HG03175 (cell line): ENCODE measurements around the gene TBRG4.
"Not testable (repeated sequence)": the region's sequence is repeated elsewhere in the genome, so short reads cannot be mapped to it uniquely, and the experiment has no call there.

Experiments
- ATAC-seq: cut with Tn5 transposase; IDR thresholded peaks from one replicate; pipeline ENCODE4 v1.9.1; 2021; ENCODE audit warnings: mild to moderate bottlenecking, moderate library complexity; ENCODE audit not compliant: unreplicated experiment

The TBRG4 gene

DNA sequence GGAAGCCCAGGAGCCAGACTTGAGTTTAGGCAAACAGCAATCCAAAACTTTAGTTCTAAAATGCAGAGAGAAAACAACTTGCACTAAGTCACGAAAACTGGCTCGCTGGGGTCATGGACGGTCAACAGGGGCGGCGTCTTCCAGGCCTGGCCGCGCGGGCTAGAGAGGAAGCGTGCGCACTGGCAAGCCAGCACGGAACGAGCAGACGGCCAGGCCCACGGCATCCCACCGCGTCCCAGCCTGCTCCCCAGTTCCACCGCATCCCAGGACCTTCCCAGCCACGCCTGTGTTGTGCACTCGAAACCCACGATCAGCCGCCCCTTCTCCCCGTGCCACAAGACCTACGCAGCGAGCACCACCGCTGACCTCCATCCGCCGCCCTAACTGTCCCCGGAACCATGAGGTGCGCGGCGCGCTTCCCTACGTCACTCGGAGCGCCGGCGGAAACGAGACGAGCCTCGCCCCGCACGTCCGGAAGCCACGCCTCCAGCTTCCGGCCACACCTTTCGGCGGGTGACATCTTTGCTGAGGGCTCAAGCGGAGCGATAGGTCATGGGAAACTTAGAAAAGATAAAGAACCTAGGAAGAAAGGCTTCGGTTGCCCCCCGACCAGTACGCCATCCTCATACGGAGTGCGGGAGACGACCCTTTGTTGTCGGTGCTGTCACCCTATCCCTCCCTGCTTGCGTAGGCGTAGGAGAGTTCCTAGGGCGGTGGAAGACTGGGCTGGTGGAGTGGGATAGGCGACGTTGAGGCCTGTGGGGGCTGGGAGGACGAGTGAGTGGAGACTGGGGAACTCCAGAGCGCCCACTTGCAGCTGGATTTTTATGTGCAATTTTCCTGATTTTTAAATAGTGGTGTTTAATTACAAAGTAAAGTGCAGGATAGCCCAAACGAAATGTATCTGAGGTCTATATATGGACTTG is at the start of gene TBRG4:
TSS of gene TBRG4 (minus strand) at position 400 of the 926 bp plus-strand sequence. CDS start 2,460 bp downstream, outside the sequence.
- peak; percentile 97 for ATAC-seq

DNA sequence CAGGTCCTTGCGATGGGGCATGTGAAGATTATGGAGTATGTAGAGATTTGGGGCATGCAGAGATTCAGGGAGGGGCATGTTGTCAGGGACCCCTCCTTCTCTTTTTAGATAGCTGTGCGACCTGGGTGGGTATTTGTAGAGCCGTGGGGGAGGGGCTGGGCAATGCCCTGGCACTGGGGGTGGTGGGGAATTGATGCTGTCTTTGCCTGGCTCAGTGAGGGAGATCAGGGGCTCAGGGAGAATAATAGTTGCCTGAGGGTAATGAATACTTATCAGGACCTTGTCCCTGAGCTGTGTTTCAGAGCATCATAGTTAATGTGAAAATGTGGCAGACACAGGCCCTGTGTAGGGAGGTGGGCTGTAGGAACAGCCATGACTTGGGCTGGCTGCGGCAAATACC is 49.6 kb upstream of the TBRG4 start:
- ATAC-seq = no peak

DNA sequence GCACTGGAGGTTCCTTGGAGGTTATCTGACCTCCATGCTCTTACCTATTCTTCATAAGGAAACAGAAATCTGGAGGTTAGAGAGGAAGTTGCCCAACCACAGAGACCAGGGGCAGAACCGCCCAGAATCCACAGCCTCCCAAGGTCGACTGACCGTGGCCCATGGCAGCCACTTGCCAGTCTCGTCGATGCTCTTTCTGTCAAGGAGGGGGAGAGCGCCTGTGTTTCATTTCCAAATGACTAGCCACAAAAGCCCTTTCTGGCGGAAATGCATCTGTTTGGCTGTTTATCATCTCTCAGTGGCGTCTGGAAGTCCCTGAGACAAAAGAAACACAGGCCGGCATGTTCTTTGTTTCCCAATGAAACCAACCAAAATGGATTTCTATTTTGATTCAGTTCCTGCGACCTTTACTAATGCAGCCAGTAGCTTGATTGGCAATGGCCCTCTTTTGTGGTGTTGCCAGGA is 49.0 kb upstream of the TBRG4 start:
- ATAC-seq = no peak

DNA sequence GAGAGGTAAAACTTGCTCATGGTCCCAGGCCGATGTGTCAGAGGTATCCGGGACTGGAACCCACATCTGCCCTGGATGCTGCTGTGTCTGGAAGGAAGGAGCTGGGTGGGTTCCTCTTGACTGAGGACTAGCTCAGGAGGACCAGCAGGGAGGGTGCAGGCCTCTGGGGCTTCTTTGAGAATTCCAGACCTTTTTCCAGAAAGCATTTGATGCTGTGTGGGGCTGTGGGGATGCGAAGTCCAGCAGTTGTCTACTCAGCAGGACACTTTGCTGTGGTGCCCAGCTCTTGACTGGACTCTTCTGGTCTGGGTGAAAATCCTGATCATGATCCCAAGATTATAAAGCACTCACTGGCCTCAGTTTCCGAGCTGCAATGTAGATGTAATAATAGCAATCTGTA is 47.8 kb upstream of the TBRG4 start:
- ATAC-seq = no peak

DNA sequence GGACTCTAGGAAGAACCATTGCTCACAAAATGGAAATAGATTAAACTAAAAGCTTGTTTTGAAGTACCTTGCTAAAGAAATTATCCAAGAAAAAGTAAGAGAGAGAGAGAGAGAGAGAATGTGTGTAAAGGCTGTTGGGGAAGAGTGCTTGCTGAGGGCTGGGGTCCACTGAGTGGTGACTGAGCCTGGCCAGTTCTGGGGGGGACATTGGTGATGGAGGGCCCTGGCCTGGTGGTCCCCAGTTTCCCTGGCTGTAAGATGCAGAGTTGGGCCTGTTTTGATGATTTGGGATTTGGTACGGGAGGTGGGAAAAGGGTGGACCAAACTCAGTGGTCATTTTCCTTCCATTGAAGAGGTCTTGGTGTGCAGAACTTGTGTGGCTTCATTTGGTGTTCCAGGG is 47.0 kb upstream of the TBRG4 start:
- ATAC-seq = no peak

DNA sequence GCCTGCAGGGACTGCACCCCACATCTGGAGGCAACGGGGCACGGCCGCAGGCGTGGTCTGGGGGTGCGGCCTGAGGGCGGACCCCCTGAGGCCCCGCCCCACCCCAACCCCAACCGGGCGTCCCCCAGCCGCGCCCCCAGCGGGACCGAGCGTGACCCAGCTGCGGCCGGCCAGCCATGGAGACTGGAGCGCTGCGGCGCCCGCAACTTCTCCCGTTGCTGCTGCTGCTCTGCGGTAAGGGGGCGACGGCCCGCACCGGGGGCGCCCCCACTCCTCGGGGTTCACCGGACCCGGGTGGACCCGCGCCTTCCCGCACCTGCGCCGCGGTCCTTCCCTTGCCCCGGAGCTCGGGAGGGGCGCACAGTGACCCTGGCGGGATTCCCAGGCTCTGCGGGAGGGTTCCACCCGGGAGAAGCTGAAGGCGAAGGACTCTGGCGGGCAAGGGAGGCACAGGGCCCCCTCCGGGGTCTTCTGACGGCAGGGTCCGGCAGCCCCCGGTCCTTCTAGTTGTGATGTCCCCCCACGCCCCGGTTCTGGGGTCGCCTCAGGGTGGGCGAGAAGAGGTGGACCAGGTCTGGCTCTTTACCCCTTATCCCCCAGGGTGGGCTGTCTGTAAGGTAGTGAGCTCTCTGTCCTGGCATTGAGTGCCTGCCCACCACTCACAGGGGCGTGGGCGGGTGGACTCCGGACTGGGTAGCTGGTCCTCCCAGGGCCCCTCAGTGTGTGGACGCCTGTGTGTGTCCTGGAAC is 46.3 kb upstream of the TBRG4 start, which contains the start of gene RAMP3:
TSS of gene RAMP3 (plus strand) at position 139 of the 749 bp plus-strand sequence. CDS start at position 177, 38 bp downstream.
- no peak for ATAC-seq

DNA sequence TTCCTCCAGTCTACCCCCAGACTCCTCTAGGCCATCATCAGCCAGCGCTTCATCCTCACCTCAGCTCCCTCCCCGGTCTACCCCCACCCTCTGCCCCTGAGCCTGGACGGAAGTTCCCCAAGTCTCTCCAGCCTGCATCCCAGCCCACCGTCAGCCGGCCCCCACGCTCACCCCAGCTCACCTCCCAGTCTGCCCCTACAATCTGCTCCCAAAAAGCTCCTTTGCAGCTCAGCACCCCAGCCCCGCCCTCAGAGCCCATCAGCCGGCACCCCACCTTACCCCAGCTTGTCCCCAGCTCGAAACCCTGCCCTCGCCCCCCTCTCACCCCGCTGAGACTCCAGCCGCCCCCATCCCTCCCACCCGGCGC is 45.8 kb upstream of the TBRG4 start:
- ATAC-seq = no peak

DNA sequence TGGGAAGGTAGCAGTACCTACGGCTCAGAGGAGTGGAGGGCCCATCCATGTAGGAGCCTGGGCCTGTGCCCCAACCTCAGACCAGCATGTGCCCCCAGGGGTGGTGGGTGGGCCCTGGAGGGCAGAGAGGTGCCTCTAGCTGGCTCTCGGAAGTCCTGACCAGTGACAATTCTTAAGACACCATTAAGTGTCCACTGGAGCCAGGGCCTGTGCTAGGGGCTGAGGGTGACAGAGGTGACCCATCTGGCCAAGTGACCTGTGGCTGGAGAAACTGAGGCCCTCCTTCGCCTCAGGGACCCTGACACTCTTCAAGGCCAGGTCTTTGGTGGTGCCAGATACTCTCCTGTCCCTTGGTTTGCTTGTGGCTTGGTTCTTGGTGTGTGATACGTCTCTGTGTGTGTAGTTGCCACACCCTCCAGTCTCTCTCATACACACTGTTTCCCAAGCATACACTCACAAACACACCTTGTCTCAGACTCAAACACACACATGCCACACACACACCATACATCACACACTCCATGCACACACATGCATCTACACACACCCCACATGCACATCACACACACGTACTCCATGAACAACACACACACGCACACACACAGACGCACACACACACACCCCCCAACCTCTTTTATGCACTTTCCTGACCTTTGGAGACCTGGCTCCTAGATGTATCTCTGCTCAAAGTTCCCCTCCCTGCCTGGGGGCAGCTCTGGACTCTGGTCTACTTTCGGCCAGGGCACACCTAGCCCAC is 45.2 kb upstream of the TBRG4 start:
- ATAC-seq = no peak

DNA sequence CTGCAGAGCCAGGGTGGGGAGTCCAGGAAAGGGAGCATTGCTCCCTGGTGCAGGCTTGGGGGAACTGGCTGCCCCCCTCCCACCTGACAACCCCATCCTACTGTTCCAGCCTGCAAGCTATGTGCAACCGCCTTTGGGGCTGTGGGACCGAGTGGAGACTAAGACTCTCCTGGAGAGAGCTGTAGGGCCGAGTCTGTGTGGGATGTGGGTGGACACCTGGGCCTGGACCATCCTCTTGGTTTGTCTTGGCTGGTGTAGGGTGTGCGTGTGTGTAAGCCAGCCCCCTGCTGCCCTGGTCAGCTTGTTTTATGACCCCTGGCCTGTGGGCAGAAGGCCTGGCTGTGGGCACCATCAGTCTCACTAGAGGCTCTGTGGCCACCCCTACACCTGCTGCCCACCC is 44.4 kb upstream of the TBRG4 start:
- no peak for ATAC-seq

DNA sequence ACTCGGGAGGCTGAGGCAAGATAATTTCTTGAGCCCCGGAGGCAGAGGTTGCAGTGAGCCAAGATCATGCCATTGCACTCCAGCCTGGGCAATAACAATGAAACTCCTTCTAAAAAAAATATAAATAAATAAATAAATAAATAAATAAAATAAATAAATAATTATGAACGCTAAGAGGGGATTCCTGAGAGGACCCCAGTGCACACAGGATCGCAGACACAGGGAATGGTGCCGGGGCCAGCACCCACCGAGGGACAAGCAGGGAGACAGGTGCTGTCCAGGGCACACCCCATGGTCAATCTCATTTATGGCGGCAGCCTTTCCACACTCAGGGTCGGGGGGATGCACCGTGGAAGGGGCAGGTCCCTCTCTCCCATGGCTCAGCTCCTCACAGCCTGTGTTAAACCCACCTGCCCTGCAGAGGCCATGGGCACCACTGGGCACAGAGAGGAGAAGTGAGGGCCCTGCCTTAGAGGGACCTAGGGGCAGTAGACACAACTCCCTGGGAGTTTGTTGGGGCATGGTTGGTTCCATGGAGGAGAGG is 43.9 kb upstream of the TBRG4 start:
- no peak for ATAC-seq

DNA sequence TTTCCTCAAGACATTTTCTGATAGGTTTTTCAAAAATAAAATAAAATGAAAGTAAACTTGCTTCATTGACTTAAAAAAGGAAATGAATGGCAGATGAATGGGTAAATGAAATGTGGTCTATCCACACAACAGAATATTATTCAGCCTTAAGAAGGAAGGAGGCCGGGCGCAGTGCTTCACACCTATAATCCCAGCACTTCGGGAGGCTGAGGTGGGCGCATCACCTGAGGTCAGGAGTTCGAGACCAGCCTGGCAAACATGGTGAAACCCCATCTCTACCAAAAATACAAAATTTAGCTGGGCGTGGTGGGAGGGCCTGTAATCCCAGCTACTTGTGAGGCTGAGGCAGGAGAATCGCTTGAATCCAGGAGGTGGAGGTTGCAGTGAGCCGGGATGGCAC is 42.4 kb upstream of the TBRG4 start:
- not testable (repeated sequence) for ATAC-seq

DNA sequence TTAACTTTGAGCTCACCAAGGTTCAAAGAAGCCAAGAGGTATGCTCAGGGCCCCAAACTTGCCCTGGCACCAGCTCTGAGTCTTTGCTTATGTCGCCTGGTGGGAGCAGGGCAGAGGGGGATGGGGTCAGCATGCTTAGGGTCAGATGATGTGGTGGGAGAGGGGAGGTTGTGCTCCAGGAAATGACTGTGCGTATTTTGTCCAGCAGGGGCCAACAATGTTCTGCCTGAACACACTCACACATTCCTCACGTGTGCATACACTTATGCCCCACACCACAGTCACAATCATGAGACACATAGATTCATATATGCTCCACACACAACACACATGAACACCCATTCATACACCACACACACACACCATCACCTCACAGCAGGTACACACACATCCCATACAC is 41.7 kb upstream of the TBRG4 start:
- no peak for ATAC-seq

DNA sequence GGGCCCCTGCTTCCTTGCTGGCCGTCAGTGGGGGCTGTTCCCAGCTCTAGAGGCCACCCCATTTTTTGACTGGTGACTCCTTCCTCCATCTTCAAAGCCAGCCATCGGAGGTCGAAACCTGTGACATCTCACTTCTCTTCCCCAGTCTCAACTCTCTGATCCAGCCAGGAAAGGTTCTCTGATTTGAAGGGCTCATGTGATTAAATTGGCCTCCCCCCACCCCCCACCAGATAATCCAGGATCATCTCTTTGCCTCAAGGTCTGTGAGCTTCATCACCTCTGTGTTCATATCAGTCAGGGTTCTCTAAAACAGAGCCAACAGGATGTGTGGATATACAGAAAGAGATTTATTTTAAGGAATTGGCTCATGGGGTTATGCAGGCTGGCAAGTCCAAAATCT is 40.5 kb upstream of the TBRG4 start:
- no peak for ATAC-seq

DNA sequence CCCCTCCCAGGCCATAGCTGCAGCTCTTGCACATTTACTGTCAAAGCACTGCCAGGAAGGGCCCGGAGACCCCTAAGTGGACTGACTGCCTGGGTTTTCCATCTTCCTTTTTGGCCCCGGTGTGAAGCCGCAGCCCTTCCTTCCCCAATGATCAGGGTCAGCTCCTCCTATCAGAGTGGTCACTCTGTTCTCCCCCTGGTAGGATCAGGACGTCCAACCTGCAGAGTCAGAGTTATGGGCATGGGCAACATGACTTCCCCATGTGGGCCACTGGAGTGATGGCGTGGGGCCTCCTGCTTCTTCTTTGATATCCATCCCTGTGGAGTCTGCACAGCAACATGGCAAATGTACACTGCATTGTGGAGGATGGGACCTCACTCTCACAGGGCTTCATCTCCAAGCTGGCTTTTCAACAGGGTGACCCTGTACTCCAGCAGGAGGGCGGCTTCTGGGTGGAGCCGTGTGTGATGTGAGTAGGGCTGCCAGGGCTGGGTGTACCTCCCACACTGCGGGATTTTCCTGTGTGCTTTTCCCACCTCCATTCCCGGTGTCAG is 39.7 kb upstream of the TBRG4 start:
- no peak for ATAC-seq

DNA sequence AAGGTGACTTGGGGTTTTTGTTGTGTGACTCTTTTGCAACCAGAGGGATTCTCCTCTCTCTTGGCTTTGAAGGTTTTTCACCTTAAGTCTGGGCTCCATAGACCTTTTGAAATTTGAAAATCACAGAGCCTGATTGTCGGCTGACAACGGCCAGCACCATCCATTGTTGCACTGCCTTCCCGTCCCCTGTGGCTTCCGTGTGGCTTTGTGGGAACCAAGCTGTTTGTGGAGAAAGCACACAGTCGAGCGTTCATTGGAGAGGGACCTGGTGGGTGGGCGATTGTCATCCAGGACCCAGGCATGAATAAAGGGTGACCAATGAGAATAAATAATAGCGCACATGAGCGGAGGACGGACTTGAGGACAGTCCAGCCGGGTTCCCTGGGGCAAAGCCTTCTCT is 38.7 kb upstream of the TBRG4 start:
- ATAC-seq = no peak

DNA sequence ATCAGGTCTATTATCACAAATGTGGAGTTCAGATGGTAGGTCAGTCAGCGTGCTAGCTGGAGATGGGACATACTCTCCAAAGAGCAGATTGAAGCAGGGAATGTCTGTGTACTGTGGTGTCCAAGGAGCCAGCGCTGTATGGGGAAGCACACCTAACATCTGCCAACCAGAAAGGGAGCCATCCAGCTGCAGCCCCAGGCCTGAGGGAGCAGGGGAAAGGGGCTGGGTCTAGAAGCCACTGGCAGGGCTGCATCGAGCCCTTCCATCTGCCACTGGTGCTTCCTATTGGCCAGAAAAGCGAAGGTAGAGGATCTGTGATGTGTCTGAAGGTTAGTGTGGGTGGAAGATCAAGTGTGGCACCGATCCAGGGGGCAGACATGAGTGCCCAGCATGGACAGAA is 38.1 kb upstream of the TBRG4 start:
- ATAC-seq = no peak

DNA sequence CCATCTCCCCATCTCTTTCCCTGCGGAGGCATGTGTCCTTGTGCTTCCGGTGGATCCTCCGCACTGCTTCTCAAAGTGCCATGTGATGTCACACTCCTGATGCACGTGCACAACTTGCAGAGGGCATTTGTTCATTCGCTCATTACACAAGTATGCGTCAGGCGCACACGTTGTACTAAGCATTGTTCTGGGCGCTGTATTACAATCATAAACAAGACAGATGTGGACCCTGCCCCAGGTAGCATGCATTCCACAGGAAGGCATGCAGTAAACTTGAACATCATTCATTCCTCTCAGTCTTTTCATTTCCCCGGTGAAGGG is 37.1 kb upstream of the TBRG4 start:
- ATAC-seq = no peak

DNA sequence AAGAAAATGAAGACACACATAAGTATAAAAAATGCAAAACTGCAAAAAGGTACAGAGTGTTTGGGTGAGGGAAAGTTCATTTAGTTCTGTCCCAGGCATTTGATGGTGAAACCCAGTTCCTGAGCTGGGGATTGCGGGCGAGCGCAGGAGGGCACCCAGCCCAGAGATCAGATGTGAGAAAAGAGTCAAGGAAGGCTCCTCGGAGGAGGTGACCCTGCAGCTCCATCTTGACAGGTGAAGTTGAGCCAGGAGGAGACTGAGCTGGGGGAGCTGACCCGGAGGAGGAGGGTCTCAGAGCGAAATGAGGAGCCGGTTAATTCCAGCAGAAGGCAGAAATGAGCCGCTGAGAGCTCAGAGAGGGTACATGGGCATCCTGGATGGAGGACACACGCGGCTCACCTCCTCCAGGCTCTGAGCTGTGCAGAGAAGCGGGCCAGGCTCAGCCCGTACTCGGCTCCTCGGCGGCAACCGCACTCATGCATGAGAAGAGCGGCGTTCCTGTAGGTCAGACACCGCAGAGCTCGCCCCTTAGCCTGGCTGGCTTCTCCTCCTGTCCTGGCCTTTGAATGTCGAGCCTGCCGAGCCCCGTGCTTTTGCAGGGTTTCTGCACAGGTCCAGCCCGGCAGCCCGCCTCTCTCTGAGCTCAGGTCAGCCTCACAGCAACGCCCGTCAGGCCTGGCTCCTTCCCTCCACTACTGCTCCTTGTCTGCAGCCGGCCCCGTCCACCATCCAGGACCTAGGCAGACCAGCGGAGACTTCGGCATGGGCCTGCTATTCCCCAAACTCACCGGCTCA is 36.6 kb upstream of the TBRG4 start:
- ATAC-seq = no peak

DNA sequence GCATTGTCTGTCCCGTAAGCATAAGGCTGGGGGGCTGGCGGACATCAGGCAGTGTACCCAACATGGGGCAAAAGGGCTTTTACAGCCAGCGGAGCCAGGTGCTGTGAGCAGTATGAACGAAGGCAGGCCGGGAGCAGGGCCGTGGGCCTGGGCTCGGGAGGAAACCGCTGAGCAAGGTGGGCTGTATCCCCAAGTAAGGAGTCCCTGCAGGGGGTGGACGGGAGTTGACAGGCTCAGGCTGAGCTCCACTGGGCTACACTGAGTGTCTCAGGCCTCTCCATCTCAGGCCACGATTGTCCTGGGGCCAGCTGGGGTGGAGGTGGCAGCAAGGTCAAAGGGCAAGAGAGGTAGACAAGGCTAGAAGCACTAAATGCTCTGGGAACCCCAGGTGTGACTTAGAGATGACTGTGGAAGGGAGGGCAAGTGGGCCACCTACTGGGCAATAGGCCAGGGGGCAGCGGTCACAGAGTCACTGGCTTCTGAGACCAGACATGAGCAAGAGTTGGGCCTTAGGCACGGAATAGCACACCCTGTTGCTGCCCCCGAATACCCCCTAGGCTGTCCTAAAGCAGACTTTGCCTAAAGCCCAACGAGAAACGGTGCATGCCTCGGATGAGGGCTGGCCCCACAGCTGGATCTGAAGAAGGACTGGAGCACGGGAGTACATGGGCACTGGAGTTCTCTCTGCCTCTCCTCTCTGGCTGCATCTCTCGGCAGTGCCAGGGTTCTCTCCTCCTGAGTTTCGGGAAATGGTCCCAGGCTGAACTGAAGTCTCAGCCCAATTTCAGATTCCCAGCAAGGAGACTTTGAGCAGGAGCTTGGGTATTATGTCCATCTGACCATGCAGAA is 35.3 kb upstream of the TBRG4 start:
- no peak for ATAC-seq
